Neuron (in vitro differentiated cells): ENCODE data around the gene GUK1.

ENCODE experiments used
- H2AFZ ChIP-seq: one replicate; pipeline ENCODE4 v1.6.1; 2013; ENCODE audit warnings: low read depth, mild to moderate bottlenecking, inconsistent platforms, low read length, moderate library complexity
- H3K27me3 ChIP-seq: one replicate; pipeline ENCODE4 v1.6.1; 2013; ENCODE audit warnings: low read length; ENCODE audit not compliant: insufficient read depth
- H3K36me3 ChIP-seq: one replicate; pipeline ENCODE4 v1.6.1; 2013; ENCODE audit warnings: low read length; ENCODE audit not compliant: insufficient read depth
- H3K4me1 ChIP-seq: one replicate; pipeline ENCODE4 v1.6.1; 2013; ENCODE audit warnings: low read length; ENCODE audit not compliant: insufficient read depth
- H3K4me3 ChIP-seq: 2 replicates; pipeline ENCODE4 v1.5.1; 2013; ENCODE audit warnings: mild to moderate bottlenecking, low read length, moderate library complexity
- H3K9me3 ChIP-seq: one replicate; pipeline ENCODE4 v1.6.1; 2013; ENCODE audit warnings: low read length

Gene GUK1

DNA sequence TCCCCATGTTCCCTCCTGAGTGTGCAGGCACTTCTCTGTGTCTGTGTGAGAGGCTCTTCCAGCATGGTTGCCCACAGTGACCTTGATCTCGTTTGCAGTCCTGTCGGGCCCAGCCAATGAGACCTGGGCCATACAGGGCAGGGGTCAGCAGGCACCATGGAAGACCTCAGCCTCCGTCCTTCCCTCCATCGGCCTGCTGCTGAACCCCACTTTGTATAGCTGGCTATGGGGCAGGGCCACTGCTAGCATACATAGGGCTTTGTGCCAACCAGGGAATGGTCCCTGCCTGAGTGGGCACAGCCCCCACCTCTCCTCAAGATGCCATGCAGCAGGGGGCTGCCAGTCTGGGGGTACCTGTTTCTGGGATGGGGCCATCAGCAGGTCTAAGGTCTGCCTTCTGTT, 40.7 kb upstream of the GUK1 start:
- H2AFZ ChIP-seq, result no peak overlapping the region
- peaks cover 10% of the 10 kb centered on the region for H3K4me1 ChIP-seq
- H3K36me3 ChIP-seq, result peaks cover 59% of the 10 kb centered on the region
- H3K27me3 ChIP-seq, result no peaks in the 10 kb centered on the region
- H3K4me3 ChIP-seq, result no peak overlapping the region
- H3K9me3 ChIP-seq, result peaks cover 12% of the 10 kb centered on the region

DNA sequence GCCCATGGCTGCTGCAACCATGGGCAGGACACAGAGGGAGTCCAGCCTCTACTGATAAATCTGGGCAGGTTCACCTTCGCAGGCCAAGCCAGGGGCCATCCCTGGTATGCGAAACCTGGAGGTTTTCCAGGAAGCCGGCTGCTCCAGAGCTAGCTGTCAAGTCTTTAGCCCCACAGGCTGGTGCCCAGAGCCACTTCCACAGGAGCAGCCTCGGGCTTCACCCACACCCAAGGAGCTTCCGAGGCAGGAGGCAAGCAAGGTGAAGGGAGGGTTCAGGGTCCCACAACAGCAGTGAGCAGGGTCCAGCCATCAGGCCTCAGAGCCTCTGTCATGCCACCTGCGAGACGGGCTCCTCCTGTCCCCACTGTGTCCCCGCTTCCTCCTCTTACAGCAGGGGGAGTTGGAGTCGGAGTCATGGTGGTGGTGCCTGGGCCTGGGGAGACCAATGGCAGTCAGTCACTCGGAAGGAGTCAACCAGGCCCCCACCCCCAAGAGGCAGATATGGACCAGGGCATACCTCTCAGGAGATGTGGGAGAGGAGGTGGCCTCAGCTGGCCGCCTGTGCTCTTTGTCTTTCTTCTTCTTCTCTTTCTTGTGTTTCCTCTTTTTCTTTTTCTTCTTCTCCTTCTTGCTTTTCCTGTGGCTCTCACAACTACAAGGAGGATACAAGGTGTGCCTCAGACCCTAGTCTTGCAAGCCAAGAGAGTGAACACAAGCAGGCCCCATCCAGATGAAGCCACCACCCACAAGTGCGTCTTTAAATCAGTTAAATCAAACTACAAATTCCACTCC, 39.1 kb upstream of the GUK1 start:
- Histone ChIP-seq H3K4me3 (peak overlapping the region; percentile 84), H2AFZ (no peak overlapping the region), H3K27me3 (no peaks in the 10 kb centered on the region), H3K36me3 (peaks cover 54% of the 10 kb centered on the region), H3K9me3 (peaks cover under 1% of the 10 kb centered on the region), H3K4me1 (peaks cover 10% of the 10 kb centered on the region)

DNA sequence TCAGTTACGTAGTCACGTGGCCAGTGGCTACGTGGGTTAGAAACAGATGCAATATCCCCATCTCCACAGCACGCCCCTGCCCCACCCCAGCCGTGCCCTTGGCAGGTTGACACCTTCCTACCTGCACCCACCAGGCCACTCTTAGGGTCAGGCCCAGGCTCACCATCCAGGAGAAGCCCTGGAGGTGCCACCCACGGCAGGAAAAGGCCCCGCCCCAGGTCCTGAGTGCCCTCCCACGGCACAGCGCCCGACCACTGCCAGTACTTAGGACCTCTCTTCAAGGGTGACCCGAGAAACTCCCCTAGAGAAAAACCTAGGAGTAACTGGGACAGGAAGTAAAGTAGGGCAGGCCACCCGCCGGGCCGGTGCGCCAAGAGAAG, 38.5 kb upstream of the GUK1 start:
- Histone ChIP-seq H3K36me3 (peaks cover 55% of the 10 kb centered on the region), H2AFZ (no peak overlapping the region), H3K27me3 (no peaks in the 10 kb centered on the region), H3K4me1 (peaks cover 10% of the 10 kb centered on the region), H3K4me3 (peak overlapping the region; percentile 84), H3K9me3 (no peaks in the 10 kb centered on the region)

DNA sequence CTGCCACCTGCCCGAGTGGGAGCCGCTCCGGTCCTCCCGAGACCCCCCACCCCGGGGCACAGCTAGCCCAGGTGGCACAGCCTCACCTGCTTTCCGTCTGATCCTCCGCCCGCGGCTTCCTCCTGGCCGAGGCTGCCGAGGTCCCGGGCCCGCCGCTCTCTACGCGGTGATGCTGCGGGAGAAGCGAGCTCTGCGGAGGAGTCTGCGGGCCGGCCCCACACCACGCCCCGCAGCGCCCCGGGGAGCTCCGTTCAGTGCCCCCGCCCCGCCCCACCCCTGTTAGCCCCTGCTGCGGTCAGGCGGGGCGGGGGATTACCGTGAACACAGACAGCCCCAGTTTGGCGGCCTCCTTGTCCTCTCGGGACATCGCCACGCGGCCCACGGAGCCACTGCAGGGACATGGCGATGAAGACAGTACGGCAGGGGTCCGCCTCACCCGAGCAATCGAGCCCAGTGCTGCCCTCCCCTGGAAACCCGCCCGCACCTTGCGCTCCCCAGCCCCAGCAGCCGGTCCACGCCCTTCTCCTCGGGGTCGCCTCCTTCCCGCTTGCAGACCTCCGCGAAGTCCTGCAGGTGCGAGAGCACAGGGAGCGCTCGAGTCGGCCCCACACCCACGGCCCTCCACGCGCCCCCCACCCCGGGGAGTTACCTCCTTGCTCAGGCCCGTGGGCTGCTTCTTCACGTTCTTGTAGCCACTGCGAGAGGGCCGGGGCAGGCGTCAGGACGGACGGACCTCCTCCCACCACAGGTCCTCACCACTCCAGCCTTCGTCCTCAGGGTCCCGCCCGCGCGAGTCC, 37.9 kb upstream of the GUK1 start:
- Histone ChIP-seq H3K36me3 (peaks cover 51% of the 10 kb centered on the region), H3K9me3 (no peaks in the 10 kb centered on the region)

DNA sequence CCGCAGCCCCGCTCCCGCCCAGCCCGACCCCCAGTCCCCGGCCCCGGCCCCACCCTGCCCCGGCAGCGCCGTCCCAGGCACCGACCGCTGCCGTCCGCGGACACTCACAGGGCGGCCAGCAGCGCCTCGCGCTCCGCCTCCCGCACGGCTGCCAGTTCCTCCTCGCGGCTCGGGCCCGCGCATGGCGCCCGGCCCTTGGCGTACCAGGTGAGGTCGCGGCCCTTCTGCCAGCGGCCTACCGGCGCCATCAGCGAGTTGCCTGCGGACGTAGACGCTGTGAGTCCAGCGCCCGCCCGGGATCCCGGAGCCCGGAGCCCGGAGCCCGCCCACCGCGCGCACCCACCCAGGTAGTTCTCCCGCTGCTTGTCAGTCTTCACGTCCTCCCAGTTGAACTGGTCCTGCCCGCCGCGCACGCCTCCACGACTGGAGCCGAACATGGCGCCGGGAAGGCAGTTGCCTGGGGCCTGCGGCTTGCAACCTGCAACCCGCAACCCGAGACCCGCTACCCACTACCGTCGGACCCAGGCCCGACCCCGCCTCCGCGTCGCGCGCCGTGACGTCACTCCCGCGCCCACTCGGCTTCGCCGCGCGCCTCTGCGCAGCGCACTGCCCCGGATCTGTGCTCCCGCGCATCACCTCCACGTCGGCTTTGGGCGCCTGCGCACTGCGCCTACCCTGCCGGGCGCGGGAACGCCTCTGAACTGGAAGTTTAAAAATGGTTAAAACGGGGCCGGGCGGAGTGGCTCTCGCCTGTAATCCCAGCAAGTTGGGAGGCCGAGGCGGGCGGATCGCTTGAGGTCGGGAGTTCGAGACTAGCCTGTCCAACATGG, 37.1 kb upstream of the GUK1 start, which contains the start of gene C1orf35:
Gene C1orf35 (minus strand): TSS at position 535 of the 830 bp plus-strand sequence. CDS start 98 bp downstream, at position 437.
- Histone ChIP-seq H3K36me3 (peaks cover 48% of the 10 kb centered on the region), H3K9me3 (no peaks in the 10 kb centered on the region), H2AFZ (no peak within 1 kb of the TSS), H3K4me3 (peak within 1 kb of the TSS; percentile 84), H3K4me1 (peaks cover 10% of the 10 kb centered on the region), H3K27me3 (no peaks in the 10 kb centered on the region)

More for the DNA sequence above, 37.9 kb upstream of the GUK1 start:
- H2AFZ ChIP-seq, result no peak overlapping the region
- H3K4me1 ChIP-seq, result peaks cover 10% of the 10 kb centered on the region
- no peaks in the 10 kb centered on the region for H3K27me3 ChIP-seq
- peak overlapping the region; percentile 84 for H3K4me3 ChIP-seq

DNA sequence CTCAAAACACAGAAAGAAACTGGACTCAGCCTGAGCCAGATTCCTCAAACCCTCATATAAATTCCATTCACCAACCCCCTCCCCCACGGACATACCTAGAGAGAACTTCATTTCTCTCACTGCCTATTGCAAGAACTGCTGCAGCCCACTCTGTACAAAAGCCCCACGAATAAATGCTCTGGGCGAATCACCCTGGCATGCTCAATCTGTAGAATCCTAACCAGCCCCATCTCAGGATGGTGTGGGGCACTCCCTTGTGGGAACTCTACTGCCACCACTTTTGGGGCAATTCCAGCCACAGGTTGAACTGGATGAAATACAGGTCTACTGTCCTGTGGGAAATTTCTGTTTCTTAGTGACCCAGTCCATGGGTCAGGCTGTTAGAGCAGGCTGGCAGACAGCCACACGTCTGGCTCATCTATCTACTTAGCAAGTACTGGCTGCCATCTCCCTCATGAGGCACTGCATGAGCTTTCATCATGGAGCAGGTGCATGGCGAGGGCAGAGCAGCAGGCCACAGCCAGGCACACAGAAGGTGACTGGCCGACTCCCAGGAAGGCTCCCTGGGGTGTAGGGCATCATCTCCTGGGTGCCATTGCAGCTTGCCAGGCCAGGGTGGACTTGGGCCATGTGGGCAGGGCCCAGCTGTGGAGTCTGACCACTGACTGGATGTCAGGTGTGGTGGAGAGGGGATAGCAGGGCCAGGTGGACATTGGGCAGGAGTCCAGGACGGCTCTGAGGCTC, 35.4 kb upstream of the GUK1 start:
- Histone ChIP-seq H2AFZ (no peak overlapping the region), H3K4me1 (peaks cover 20% of the 10 kb centered on the region), H3K9me3 (no peaks in the 10 kb centered on the region), H3K36me3 (peaks cover 31% of the 10 kb centered on the region), H3K4me3 (no peak overlapping the region), H3K27me3 (no peaks in the 10 kb centered on the region)

DNA sequence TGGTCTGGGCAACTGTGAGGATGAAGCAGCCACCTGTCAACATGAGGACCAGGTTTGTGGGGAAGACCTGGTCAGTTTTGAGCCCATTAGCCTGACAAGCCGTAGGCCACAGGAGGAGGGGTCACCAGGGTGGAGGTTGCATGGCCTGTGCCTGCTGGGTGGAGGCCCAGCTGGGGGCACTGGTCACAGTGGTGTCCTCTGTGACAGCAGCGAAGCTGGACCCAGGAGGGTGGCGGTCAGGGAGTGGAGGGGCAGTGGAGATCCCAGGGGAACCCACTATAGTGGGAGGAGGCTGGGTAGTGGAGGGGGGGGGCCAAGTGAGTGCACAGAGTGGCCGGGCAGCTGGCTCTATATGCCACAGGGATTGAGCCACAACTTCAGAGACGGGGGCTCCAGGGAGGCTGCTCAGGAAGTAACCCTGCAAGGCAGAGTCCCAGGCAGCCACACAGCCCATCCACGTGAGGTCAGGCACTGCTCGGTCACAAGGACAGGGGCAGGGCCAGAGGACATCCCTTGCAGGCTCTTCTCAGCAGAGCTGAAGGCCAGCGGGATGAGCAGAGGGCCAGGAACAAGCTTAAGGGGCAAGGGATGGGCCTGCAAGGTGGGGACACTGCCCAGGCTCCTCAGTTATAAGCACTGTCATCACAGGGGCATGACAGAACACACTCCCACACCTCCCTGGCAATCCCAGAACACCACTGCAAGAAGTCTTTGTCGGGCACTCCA, 34.6 kb upstream of the GUK1 start:
- Histone ChIP-seq H3K36me3 (peaks cover 27% of the 10 kb centered on the region), H3K4me1 (peaks cover 24% of the 10 kb centered on the region), H2AFZ (no peak overlapping the region), H3K27me3 (no peaks in the 10 kb centered on the region), H3K9me3 (no peaks in the 10 kb centered on the region), H3K4me3 (no peak overlapping the region)

DNA sequence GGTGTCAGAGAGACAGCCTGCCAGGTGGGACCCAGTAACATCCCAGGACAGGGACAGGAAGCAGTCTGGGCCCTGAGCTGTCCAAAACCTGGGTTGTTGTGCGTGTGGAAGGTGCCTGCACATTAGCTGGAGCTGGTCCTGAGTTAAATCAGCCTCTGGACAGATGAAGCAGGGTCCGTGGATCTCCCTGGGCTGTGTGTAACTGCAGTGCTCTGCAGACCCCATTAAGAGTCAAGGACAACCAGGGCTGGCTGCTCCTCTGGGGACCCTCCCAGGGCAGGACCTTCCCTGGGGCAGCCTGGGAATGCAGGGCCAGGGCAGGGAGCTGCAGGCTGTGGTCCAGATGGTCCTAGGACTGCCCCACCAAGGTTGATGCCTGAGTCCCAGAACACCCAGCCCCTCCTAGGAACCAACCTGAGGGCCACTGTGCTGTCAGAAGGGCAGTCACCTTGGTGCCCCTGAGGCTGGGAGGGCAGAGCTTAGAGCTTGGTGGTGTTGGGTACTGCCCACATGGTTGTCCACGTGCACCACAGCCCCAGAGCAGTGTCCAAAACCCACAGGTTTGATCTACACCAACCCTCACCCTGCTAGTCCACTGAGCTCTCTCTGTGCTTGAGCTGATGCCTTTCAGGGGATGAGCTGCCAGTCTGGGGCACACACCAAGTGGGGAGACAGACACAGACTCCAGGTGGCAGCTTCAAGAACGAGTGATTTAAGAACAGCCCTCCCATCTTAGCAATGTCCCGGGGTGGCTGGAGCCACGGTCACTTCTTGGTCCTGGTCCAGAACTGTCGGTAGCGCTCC, 33.9 kb upstream of the GUK1 start:
- Histone ChIP-seq H3K9me3 (no peaks in the 10 kb centered on the region), H3K36me3 (peaks cover 20% of the 10 kb centered on the region), H3K27me3 (no peaks in the 10 kb centered on the region), H2AFZ (no peak overlapping the region), H3K4me3 (no peak overlapping the region), H3K4me1 (peaks cover 27% of the 10 kb centered on the region)

DNA sequence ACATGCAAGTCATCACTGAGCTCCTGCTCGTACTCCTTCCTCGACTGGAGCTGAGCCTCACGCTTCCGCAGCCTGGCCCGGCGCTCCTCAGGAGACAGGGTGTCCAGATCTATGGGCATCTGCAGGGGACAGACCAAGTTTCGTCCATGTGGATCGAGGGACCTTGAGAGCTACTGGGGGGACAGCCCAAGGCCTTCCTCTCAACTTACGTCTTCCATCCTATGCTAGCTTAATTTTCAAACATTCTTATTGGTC, 33.4 kb upstream of the GUK1 start:
- Histone ChIP-seq H3K9me3 (no peaks in the 10 kb centered on the region), H3K4me1 (peaks cover 25% of the 10 kb centered on the region), H2AFZ (no peak overlapping the region), H3K27me3 (no peaks in the 10 kb centered on the region), H3K36me3 (peaks cover 17% of the 10 kb centered on the region), H3K4me3 (no peak overlapping the region)

DNA sequence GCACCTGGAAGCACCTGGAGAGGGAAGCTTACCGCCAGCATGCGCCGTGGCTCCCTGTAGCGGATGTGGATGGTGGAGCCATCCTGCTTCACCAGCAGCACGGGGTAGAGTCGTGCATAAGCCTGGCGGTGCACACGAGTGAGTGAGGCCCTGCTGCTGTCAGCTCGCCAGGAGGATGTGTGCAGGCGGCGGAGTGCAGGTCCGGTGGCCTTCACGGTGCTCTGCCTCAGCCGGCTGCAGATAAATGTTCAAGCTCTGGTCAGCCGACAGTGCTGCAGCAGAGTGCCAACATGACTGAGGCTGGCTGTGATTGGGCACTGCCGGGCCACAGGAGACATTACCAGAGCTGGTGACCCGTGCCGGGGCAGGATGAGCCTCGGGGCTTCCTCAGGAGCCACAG, 32.4 kb upstream of the GUK1 start:
- Histone ChIP-seq H3K36me3 (peaks cover 17% of the 10 kb centered on the region), H3K27me3 (no peaks in the 10 kb centered on the region), H2AFZ (no peak overlapping the region), H3K9me3 (no peaks in the 10 kb centered on the region), H3K4me3 (peak overlapping the region; percentile 64), H3K4me1 (peaks cover 20% of the 10 kb centered on the region)

DNA sequence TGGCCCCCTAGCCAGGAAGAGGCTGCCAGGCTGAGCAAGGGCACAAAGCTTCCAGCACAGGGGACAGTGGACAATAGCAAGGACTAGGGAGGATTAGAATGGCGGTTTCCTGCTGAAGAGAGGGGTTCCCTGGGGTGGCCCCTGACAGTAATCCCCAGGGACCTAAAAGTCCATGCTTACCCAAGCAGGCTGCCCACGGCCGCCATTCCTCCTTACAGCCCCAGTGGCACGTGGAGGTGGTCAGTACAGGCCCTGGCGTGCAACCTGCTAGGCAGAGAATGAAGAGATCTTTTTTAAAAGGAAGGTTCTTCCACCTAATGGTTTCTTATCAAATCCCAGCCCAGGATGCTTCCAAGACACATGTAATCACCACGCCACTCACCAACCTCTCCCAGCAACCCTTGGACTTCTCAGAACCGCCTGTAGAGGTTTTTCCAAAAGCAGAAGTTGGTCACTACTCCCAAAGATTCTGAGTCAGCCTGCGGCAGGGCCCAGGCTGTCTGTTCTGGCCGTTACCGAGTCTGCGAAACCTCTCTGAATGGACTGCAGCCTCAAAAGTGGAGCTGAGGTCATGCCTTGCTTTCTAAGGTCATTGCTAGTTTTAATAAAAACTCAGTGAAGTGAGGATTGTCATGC, 31.9 kb upstream of the GUK1 start:
- Histone ChIP-seq H3K9me3 (no peaks in the 10 kb centered on the region), H2AFZ (no peak overlapping the region), H3K27me3 (no peaks in the 10 kb centered on the region), H3K4me1 (peaks cover 20% of the 10 kb centered on the region), H3K4me3 (peak overlapping the region; percentile 64), H3K36me3 (peaks cover 17% of the 10 kb centered on the region)
